HG03457 (cell line): ENCODE measurements around the gene GPR21.

Source experiments
- ATAC-seq: cut with Tn5 transposase; IDR thresholded peaks from one replicate; pipeline ENCODE4 v1.9.1; 2021; ENCODE audit warnings: moderate number of reproducible peaks; ENCODE audit not compliant: unreplicated experiment

Gene GPR21

GRCh38 chr9:123033864-123034601, 566 bp downstream of the GPR21 start:
- ATAC-seq = no peak

GRCh38 chr9:123034881-123035510, 1.5 kb downstream of the GPR21 start:
- ATAC-seq = no peak

DNA sequence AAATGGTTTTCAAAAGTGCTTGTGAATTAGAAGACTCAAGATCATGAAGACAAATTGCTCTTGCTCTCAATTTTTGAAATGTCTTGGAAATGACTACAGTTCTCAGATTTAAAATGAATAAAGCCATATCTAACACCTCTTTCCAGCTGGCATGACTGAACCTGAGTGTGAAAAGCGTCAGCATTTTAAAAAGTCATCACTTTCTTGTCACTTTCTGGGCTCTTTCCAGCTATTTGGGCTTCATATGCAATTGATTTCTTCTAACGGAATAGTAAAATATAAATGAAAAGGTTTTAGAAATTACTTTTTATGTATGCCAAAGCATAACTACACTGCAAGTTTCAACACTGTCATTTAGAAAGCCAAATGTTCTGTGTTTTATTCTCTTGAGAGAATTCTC, 2.3 kb downstream of the GPR21 start:
- ATAC-seq = no peak

DNA sequence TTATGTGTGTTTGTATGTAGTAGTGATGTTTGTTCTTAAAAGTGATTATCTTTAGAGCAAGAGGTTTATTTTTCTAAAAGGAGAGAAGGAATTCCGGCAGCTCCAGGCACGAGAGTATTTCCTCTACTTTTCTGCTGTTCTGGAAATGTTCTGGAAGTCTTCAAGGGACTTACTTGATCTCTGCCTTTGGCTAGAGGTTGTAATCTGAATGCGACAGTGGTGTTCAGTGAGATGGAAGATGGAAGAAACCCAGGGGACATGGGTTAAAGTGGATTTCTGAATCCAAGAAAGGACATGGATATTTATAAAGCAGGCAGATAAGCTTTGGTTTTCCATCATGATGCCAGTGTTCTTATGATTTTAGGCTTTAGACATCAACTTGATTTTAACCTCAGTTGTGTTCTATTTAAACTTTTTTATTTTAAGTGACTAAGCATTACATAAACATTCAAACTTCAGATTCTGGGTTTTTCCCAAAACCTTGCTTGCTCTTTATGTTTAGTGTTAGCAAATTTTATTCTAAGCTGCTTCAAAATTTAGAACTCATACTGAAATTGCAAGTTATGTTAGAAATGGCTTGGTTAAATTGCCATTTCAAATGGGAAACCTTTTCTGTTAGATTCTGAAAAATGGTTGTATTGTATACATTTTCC, 3.6 kb downstream of the GPR21 start:
- no peak for ATAC-seq

DNA sequence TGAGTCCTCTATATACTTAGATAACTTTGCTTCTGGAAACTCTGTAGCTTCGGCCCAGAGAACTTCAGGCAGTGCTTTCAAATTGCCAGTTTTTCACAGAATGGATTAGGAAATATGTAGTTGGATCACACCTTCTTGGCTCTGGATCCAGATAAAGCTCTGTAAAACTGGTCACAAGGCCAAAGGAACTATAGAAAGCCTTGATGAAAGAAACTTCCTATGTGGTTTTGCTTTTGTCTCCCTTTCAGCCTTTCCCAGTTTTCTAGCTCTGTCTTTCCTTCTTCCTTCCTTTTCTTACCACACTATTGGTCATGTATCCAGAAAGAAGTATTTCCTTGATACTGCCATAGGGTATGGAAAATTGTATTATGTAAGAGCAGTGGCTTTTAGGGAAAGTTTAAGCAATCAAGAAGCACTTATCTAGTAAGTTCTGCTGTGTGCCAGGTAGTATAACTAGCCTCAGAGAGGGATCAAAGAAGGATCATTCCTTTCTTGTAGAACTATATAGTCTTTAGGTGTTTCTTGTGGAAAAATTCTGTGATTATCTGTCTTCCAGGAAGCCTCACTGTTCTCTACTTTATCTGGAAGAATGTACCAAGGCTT, 6.3 kb downstream of the GPR21 start:
- ATAC-seq = no peak

DNA sequence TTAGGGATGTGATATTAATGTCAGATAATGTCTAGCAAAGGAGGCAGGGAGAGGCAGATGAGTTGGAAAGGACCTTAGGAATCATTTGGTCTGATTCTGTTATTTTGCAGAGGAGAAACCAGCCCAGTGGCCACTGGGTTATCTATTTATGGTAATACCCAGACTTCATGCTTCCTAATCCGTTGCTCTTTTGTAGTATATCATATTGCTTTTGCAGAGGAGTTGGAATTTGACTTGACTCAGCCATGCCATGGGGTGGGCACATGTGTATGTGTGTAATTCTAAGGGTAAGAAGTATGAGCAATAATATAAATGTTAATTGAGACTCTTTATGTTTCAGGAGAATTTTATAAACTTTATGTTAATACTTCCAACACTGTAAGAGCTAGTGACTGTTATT, 7.3 kb downstream of the GPR21 start:
- ATAC-seq = no peak

- ATAC-seq = no peak
Observed at GRCh38 chr9:123041489-123041888, 8.0 kb downstream of the GPR21 start.

- ATAC-seq = no peak
Observed at GRCh38 chr9:123043081-123043939, 9.8 kb downstream of the GPR21 start.

- no peak for ATAC-seq
Observed at GRCh38 chr9:123044586-123044985, 11.1 kb downstream of the GPR21 start.

DNA sequence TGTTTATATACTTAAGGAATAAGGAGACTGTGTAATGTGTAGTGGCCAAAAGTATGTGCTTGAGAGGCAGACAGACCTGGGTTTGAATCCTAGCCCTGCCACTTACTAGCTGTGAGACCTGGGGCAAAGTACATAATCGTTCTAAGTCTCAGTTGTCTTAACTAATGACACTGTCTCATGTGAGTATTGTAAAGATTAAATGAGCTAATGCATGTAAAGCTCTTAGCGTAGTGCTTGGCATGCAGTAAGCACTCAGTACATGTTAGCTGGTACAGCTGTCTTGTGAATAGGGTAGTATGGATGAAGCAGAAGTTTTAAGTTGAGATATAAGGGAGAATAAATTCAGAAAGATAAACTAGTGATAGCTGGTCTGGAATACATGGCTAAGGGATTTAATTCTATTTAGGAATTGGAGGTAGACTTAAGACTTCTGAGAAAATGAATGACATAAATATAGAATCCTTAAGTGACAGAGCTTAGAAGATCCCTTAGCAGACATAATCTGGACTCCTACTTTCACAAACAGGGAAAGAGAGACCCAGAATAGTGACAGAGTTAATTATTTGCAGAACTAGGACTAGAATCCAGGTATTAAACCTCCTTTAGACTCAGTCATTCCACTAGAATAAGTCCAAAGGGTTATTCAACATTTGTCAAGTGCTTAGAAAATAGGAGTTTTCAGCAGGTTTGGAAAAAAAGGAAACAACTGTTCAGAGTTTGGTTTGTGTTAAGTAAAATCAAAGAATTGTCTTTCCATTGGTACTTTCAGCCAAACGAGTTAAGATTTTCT, 13.1 kb downstream of the GPR21 start:
- no peak for ATAC-seq

DNA sequence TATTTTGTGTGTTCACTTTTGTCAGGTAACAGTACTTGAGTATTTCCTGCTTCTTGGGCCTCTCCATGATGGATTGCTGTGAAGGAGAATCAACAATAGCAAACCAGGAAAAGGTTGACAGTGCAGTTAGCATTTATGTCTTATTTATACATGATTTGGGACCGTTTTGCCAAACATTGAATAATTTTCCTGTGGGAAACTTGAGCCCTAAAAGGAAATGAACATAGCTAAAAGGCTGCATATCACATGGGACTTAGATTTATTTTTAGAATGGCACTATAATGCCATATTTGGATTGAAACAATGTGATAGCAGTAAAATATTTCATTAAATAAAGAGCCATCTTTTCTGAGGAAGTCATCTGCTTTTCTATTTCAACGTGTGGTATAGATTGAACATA, 15.3 kb downstream of the GPR21 start:
- ATAC-seq = no peak

- ATAC-seq = no peak
Observed at GRCh38 chr9:123049589-123050222, 16.2 kb downstream of the GPR21 start.

- no peak for ATAC-seq
Observed at GRCh38 chr9:123053046-123053445, 19.6 kb downstream of the GPR21 start.

DNA sequence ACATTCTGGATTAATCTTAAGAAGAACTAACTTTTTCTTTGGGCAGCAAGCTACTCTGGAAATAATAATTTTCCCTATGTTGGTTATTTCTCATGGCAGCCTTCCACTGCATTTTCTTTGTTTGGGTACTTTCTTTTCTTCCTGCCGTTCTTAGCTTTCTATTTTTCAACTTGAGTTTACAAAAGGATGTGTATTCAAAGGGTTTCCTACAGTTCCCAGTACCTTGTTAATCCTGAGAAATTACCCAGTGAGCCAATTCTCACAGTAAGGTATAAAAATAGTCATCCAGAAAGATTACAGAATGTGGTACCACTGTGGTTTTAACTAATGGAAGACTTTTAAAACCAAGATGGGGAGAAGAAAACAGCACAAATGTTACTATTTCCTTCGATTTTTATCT, 20.2 kb downstream of the GPR21 start:
- ATAC-seq = no peak

DNA sequence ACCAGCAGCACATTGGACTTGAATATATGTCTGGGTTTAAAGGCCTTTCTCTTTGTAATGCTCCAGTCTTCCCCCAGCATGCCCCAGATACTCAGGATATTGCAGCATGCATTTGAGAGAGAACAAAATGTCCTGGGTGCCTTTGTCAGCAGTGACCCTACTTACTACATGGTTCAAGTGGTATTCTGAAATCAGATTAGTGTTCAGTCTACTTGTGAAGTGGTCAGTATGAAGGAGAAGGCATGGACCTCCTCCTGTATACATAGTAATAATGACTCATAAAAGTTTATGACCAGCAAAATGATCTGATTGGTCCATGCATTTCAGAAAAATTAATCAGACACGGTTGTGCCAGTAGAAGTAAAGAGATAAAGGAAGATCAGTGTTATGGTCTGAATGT, 25.4 kb downstream of the GPR21 start:
- ATAC-seq = no peak

GRCh38 chr9:123059472-123060220, 26.2 kb downstream of the GPR21 start:
- ATAC-seq = no peak

GRCh38 chr9:123061216-123061615, 27.7 kb downstream of the GPR21 start:
- ATAC-seq = no peak

DNA sequence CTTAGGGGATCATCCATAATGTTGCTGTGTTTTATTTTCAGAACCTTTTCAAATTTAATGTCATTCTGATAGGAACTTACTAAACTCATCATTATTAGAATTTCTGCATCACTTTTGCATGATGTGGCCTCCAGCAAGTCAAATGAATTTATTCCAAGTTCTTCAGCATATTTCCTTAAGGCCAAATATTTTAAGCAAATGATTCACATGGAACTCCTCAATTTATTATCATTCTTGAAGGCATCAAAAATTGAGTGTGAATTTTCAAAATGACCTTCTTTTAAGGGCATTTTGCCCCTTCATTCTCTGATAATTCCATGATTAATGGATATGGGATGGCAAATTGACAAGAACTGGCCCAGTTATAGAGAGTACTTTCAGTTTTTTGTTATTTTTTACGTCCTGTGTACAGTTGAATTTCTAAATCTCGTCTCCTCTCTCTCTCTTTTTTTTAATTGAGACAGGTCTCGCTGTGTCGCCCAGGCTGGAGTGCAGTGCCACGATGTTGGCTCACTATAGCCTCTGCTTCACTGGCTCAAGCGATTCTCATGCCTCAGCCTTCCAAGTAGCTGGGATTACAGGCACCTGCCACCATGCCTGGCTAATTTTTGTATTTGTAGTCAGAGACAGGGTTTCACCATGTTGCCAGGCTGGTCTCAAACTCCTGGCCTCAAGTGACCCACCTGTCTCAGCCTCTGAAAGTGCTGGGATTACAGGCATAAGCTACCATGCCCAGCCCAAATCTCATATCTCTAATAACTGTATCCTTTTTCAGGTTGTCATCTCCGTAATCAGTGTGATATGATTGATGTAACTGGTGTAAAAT, 29.1 kb downstream of the GPR21 start:
- ATAC-seq = no peak
